HEK293 (cell line): ENCODE measurements around the gene NDUFA3.

Source experiments
- KLF10 ChIP-seq: fragments of 450-650 bp; IDR thresholded peaks from 2 replicates; pipeline ENCODE4 v1.5.1; 2018; ENCODE audit warnings: missing biosample characterization, mild to moderate bottlenecking, missing genetic modification characterization
- OVOL3 ChIP-seq: fragments of 450-650 bp; formaldehyde crosslinking; IDR thresholded peaks from 2 replicates; pipeline ENCODE4 v1.5.1; 2016; ENCODE audit warnings: missing biosample characterization, missing genetic modification characterization
- TF ChIP-seq, protein P1 (sequence below): fragments of 450-650 bp; formaldehyde crosslinking; IDR thresholded peaks from 2 replicates; pipeline ENCODE4 v1.5.1; 2016; ENCODE audit warnings: missing biosample characterization, missing genetic modification characterization

DNA sequence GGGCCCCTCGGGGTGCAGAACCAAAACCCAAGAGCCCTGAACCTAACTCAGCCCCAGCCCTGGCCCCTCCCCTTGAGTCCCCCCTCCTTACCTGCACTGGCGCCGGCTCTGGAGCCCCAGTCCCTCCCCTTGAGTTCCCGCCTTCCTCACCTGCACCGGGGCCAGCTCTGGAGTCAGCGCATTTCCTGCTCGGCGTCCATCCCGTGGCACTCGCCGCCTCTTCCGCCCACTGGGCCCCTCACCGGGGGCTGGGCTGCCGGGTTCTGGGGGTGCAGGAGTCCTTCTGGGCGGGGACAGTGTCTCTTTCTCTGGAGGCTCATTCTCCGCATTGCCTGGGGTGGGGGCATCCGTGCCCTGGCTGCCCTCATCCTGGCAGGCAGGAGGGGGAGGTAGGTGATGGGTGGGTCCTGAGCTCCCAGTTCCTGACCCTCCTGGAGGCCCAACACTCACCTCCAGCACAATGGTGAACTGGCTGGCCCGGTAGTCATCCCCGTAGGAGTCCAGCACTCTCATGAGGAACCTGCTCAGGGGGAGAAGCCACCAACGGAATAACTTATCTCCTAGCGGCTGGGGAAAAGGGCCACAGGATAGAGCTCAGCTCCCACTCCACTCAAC lies 5.3 kb downstream of the NDUFA3 start:
- TF ChIP-seq KLF10 (tag by site-specific recombination): no peak
- TF ChIP-seq OVOL3: no peak
- TF ChIP-seq, protein P1, sequence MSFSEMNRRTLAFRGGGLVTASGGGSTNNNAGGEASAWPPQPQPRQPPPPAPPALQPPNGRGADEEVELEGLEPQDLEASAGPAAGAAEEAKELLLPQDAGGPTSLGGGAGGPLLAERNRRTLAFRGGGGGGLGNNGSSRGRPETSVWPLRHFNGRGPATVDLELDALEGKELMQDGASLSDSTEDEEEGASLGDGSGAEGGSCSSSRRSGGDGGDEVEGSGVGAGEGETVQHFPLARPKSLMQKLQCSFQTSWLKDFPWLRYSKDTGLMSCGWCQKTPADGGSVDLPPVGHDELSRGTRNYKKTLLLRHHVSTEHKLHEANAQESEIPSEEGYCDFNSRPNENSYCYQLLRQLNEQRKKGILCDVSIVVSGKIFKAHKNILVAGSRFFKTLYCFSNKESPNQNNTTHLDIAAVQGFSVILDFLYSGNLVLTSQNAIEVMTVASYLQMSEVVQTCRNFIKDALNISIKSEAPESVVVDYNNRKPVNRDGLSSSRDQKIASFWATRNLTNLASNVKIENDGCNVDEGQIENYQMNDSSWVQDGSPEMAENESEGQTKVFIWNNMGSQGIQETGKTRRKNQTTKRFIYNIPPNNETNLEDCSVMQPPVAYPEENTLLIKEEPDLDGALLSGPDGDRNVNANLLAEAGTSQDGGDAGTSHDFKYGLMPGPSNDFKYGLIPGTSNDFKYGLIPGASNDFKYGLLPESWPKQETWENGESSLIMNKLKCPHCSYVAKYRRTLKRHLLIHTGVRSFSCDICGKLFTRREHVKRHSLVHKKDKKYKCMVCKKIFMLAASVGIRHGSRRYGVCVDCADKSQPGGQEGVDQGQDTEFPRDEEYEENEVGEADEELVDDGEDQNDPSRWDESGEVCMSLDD (tag by site-specific recombination): no peak
